Endothelial cell of umbilical vein (primary cell): Measurements from ENCODE around the gene FAM110C. TPM values are rescaled to one million over a fixed set of nuclear protein-coding genes. Genes with fewer than 3 reads are reported as not detected.
"Not testable (repeated sequence)": the region's sequence is repeated elsewhere in the genome, so short reads cannot be mapped to it uniquely, and the experiment has no call there.

Experiments
- BruUV-seq: library from RNA; stranded (reverse); fragments of 400-500 nt; replicated peaks from 2 replicates; lab custom pipeline; 2021; lab: Mats Ljungman, UMichigan
- CTCF ChIA-PET: fragments of 300-600, 350-600 bp; sonication (Branson Sonifier 250); formaldehyde crosslinking; loops from one replicate; lab custom pipeline; 2021; ENCODE audit warnings: antibody characterized with exemption, inconsistent platforms; lab: Charles Lee
- POLR2A ChIA-PET: fragments of 300-600, 350-600 bp; sonication (Branson Sonifier 250); formaldehyde crosslinking; loops from one replicate; lab custom pipeline; 2021; ENCODE audit warnings: antibody characterized with exemption, inconsistent platforms; lab: Charles Lee
- DNase-seq: peaks from one replicate; pipeline ENCODE4 v3.0.0-alpha.2; 2011; ENCODE audit warnings: low read depth, low spot score
- FAIRE-seq: peaks from 2 replicates; lab custom pipeline; 2011; peaks lifted over from hg19 to GRCh38; lab: Jason Lieb, UNC
- H2AFZ ChIP-seq: 2 replicates; pipeline ENCODE4 v1.6.0; 2012; ENCODE audit warnings: low read depth, low read length, control low read depth, inconsistent platforms
- H3K27ac ChIP-seq: 2 replicates; pipeline ENCODE4 v1.5.1; 2011; ENCODE audit warnings: low read depth, mild to moderate bottlenecking, control low read depth, low read length, moderate library complexity; ENCODE audit not compliant: insufficient read depth
- H3K27me3 ChIP-seq, 2 experiments: 2 replicates each; pipeline versions ENCODE4 v1.6.0 to v1.6.1; 2011; ENCODE audit warnings: low read length in 2 of 2, mixed read lengths in 1 of 2; ENCODE audit not compliant: control insufficient read depth in 2 of 2, insufficient read depth in 2 of 2
- H3K36me3 ChIP-seq, 2 experiments: 2 replicates in 1 of 2; 3 replicates in 1 of 2; pipeline ENCODE4 v1.5.1; 2011; ENCODE audit warnings: low read length in 2 of 2, mild to moderate bottlenecking in 1 of 2, moderate library complexity in 1 of 2; ENCODE audit not compliant: control insufficient read depth in 2 of 2, insufficient read depth in 2 of 2; ENCODE audit errors: extremely low read depth in 1 of 2
- H3K4me1 ChIP-seq: 3 replicates; pipeline ENCODE4 v1.5.1; 2011; ENCODE audit warnings: mild to moderate bottlenecking, low read length; ENCODE audit not compliant: control insufficient read depth, insufficient read depth; ENCODE audit errors: extremely low read depth
- H3K4me2 ChIP-seq: 2 replicates; pipeline ENCODE4 v1.6.1; 2011; ENCODE audit warnings: low read length, control low read depth, mixed read lengths; ENCODE audit not compliant: insufficient read depth
- H3K4me3 ChIP-seq, 3 experiments: fragments of 200-600 bp in 1 of 3; sonication (generic), shearing (Covaris generic) in 1 of 3; replicated peaks in 1 of 3; 2 replicates each; pipeline ENCODE4 v1.5.1; 2011 to 2016; ENCODE audit warnings: control low read depth in 3 of 3, low read length in 3 of 3, mild to moderate bottlenecking in 2 of 3, inconsistent platforms in 1 of 3, low read depth in 1 of 3, moderate library complexity in 1 of 3; ENCODE audit not compliant: insufficient read depth in 1 of 3
- H3K79me2 ChIP-seq: 2 replicates; pipeline ENCODE4 v1.6.0; 2012; ENCODE audit warnings: low read length, inconsistent platforms; ENCODE audit not compliant: control insufficient read depth, insufficient read depth
- H3K9ac ChIP-seq: replicated peaks from 2 replicates; pipeline ENCODE3; 2011; ENCODE audit warnings: low read length, control low read depth; ENCODE audit not compliant: insufficient read depth; ENCODE audit errors: extremely low read depth
- H3K9me1 ChIP-seq: replicated peaks from 3 replicates; pipeline ENCODE4 v1.6.0; 2011; ENCODE audit warnings: mild to moderate bottlenecking, low read length; ENCODE audit not compliant: control insufficient read depth, insufficient read depth; ENCODE audit errors: extremely low read depth
- H3K9me3 ChIP-seq: replicated peaks from 2 replicates; pipeline ENCODE4 v1.5.1; 2012; ENCODE audit warnings: low read length, inconsistent platforms; ENCODE audit not compliant: control insufficient read depth, insufficient read depth
- H4K20me1 ChIP-seq: replicated peaks from 2 replicates; pipeline ENCODE3; 2011; ENCODE audit warnings: mild to moderate bottlenecking, low read length; ENCODE audit not compliant: control insufficient read depth, insufficient read depth; ENCODE audit errors: extremely low read depth
- EZH2 ChIP-seq: IDR thresholded peaks from 2 replicates; pipeline ENCODE4 v1.6.1; 2012; ENCODE audit warnings: borderline replicate concordance, low read depth, mild to moderate bottlenecking, moderate library complexity, low read length, inconsistent platforms; ENCODE audit not compliant: severe bottlenecking
- FOS ChIP-seq: IDR thresholded peaks from 2 replicates; pipeline ENCODE4 v1.6.1; 2011; ENCODE audit warnings: mild to moderate bottlenecking, low read length, moderate library complexity, borderline replicate concordance; ENCODE audit not compliant: insufficient read depth
- GATA2 ChIP-seq: IDR thresholded peaks from 2 replicates; pipeline ENCODE4 v1.7.0; 2011; ENCODE audit warnings: low read depth, mild to moderate bottlenecking, moderate library complexity, mixed read lengths, low read length; ENCODE audit not compliant: insufficient read length, insufficient read depth
- JUN ChIP-seq: IDR thresholded peaks from 2 replicates; pipeline ENCODE4 v1.6.1; 2011; ENCODE audit warnings: borderline replicate concordance, low read depth; ENCODE audit not compliant: insufficient read length, insufficient read depth
- MYC ChIP-seq: IDR thresholded peaks from one replicate; pipeline ENCODE4 v1.6.1; 2011; ENCODE audit warnings: mild to moderate bottlenecking, low read depth, low read length
- POLR2A ChIP-seq: IDR thresholded peaks from 2 replicates; pipeline ENCODE4 v1.6.1; 2012; ENCODE audit warnings: low read depth, mild to moderate bottlenecking, control low read depth, low read length
- POLR2AphosphoS5 ChIP-seq: IDR thresholded peaks from 2 replicates; pipeline ENCODE4 v1.6.1; 2012; ENCODE audit warnings: low read depth, mild to moderate bottlenecking, control low read depth, low read length, moderate library complexity; ENCODE audit not compliant: insufficient read depth
- dilution Hi-C: fragments of 300-500 bp; cut with MboI; formaldehyde crosslinking; loops from one replicate; pipeline ENCODE4 v1.15.0; 2019; ENCODE audit warnings: low sequenced_read_pairs; ENCODE audit not compliant: extremely low pct_ligation_motif_present
- intact Hi-C: fragments of 100-400 bp; cut with micrococcal nuclease; formaldehyde crosslinking; loops from one replicate; pipeline ENCODE4 v1.10.0; 2022
- polyA plus RNA-seq, 4 experiments: library from polyadenylated mRNA; depleted of rRNA in 3 of 4; stranded (reverse) in 3 of 4; unstranded in 1 of 4; fragments of >200 nt; gene quantifications; 2 replicates each; pipeline versions ENCODE4 v1.2.1 to v1.2.3, GENCODE V29; 2011 to 2012; ENCODE audit warnings: missing spikeins in 1 of 4
- total RNA-seq: library from RNA; stranded (reverse); gene quantifications from 2 replicates; pipeline ENCODE4 v1.2.3, GENCODE V29; 2021
- TF ChIP-seq, protein P1 (sequence below): IDR thresholded peaks from 2 replicates; pipeline ENCODE4 v1.6.1; 2011; ENCODE audit not compliant: insufficient read depth, insufficient read length
- TF ChIP-seq, protein P2 (sequence below), 2 donors: IDR thresholded peaks; 1 replicate in 1 of 2; 2 replicates in 1 of 2; pipeline ENCODE4 v1.5.1; 2011; ENCODE audit warnings: low read length in 2 of 2, mild to moderate bottlenecking in 2 of 2, moderate library complexity in 2 of 2, control low read depth in 1 of 2, inconsistent platforms in 1 of 2, low read depth in 1 of 2; ENCODE audit not compliant: insufficient read depth in 1 of 2; ENCODE audit errors: extremely low read depth in 1 of 2

Gene FAM110C
- total and polyA plus RNA-seq, 2 donors (not counting 3 experiments of a cell fraction or from before 2014, with no cell fraction given) = not detected

DNA sequence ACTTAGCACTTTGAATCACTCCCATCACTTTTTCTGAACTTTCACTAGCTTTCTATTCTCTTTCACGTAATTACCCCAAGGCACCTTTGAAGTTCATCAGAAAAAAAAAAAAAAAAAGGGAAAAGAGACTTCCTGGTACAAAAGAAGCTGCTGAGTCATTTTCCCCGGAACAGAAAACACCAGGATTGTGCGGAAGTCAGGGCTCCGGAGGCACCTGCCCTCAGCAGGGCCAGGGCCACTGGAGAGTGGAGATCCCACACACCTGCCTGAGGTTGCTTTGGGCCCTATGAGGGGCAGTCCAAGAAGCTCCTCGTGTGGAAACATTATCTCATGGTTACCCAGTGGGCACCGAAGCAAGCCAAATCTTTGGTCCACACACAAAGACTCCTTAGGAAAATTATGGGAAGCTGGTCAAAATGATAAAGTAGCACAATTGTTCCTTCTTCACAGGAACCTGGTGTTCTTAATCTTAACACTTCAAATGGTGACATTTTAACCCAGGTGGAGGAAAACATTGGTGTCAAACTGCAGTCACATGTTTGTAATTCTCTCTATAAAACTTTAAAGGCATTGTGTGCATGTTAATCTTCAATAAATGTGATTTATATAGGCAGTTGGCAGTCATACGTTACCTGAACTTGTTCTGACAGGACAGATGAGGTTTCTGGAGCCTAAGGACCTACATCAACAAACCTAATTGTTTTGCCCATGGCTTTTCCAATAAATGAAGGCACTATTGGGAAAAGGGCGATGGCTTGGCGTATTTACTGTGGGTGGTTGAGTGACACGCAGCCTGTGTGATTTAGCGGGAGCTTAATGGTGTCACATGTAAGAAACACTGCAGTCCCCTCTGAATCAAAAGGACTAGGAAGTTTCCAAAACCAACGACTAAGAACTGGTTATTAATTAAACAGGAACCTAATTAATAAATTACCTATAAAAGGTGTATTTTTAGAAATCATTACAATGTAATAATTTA lies 23.4 kb upstream of the FAM110C start:
- Histone ChIP-seq H3K9me1 (no peaks in the 10 kb centered on the region), H3K4me1 (no peaks in the 10 kb centered on the region), H3K27ac (no peak overlapping the region), H3K4me2 (no peak overlapping the region), H3K9ac (no peak overlapping the region), H3K79me2 (no peaks in the 10 kb centered on the region), H3K27me3 (no peaks in the 10 kb centered on the region), H4K20me1 (no peaks in the 10 kb centered on the region), H3K4me3 (no peak overlapping the region), H2AFZ (no peak overlapping the region), H3K9me3 (no peaks in the 10 kb centered on the region), H3K36me3 (no peaks in the 10 kb centered on the region)
- DNase-seq (no peak), FAIRE-seq (no peak)
- ChIA-PET CTCF (no interaction called here), POLR2A (no interaction called here)
- no peak for TF ChIP-seq GATA2
- TF ChIP-seq EZH2 = no peak
- TF ChIP-seq, protein P1, sequence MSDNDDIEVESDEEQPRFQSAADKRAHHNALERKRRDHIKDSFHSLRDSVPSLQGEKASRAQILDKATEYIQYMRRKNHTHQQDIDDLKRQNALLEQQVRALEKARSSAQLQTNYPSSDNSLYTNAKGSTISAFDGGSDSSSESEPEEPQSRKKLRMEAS = no peak
- TF ChIP-seq MYC = no peak
- TF ChIP-seq JUN = no peak
- TF ChIP-seq POLR2A = no peak
- no peak for TF ChIP-seq POLR2AphosphoS5
- TF ChIP-seq FOS = no peak
- TF ChIP-seq, protein P2, sequence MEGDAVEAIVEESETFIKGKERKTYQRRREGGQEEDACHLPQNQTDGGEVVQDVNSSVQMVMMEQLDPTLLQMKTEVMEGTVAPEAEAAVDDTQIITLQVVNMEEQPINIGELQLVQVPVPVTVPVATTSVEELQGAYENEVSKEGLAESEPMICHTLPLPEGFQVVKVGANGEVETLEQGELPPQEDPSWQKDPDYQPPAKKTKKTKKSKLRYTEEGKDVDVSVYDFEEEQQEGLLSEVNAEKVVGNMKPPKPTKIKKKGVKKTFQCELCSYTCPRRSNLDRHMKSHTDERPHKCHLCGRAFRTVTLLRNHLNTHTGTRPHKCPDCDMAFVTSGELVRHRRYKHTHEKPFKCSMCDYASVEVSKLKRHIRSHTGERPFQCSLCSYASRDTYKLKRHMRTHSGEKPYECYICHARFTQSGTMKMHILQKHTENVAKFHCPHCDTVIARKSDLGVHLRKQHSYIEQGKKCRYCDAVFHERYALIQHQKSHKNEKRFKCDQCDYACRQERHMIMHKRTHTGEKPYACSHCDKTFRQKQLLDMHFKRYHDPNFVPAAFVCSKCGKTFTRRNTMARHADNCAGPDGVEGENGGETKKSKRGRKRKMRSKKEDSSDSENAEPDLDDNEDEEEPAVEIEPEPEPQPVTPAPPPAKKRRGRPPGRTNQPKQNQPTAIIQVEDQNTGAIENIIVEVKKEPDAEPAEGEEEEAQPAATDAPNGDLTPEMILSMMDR (IDR thresholded peaks at IDR 0.05; ENCODE audit: extremely low read depth in 1 of 2, insufficient read depth in 1 of 2, low read depth in 1 of 2, low read length in 2 of 2) = no peak
- intact Hi-C loops = no loop called here
- BruUV-seq = no TSS peak
- dilution Hi-C loops = no loop called here

DNA sequence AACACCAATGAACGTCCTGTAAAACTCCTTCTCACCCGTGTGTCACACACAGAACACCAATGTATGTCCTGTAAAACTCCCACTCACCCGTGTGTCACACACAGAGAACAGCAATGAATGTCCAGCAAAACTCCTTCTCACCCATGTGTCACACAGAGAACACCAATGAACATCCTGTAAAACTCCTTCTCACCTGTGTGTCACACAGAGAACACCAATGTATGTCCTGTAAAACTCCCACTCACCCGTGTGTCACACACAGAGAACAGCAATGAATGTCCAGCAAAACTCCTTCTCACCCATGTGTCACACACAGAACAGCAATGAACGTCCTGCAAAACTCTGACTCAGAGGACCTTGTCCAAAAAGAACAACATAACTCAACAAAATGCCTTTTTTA lies 22.3 kb upstream of the FAM110C start:
- POLR2A ChIA-PET, H3K36me3 ChIP-seq, H3K27ac ChIP-seq, H3K9me1 ChIP-seq, CTCF ChIA-PET, H3K9me3 ChIP-seq, H3K4me3 ChIP-seq, H3K4me2 ChIP-seq, DNase-seq, dilution Hi-C loops, H3K4me1 ChIP-seq, BruUV-seq, intact Hi-C loops, H3K9ac ChIP-seq, H3K27me3 ChIP-seq, FAIRE-seq, H3K79me2 ChIP-seq, H4K20me1 ChIP-seq, H2AFZ ChIP-seq: not testable (repeated sequence)
